ENCODE data around the gene ARX. TPM values are rescaled to one million over a fixed set of nuclear protein-coding genes. Genes with fewer than 3 reads are reported as not detected.

Gene ARX
- polyA plus RNA-seq, 1 of the 3 experiments (the other 2 are of a cell fraction), result not detected

DNA sequence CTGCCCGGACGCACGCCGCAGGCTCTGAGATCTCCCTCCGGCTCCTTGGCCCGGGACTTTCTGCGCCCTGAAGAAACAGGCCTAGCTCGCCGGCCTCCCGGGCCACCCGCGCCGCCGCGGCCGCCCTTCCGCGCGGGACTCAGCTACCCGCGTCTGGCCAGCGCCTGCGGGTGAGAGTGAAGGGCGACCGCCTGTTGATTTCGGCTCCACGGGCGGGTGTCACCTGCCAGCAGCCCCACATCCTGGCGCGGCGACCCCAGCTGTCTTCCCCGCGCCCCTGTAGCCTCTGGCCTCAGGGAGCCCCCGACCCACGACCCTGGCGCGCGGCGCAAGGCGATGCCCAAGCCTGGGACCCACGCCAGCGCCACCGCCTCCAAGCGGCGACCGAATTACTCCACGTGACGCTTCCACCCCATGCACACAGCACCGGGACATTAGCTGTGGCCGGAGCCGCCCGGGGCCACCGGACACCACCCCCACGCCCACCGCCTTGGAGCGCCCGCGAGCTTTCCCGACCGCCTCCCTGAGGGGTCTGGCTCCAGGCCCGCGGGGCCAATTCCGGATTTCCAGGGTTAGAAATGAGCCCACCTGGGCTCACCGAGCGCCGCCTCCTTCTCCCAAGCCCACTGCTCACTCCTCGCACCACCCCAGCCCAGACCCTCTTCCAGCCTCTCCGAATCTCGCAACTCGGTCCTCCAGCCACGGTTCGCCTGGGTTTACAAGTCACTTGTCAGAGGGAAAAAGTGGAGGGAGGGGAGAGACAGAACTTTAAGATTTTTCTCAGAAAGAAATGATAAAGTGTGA is 10.2 kb downstream of the ARX start (continued):
- TF ChIP-seq, protein P1, sequence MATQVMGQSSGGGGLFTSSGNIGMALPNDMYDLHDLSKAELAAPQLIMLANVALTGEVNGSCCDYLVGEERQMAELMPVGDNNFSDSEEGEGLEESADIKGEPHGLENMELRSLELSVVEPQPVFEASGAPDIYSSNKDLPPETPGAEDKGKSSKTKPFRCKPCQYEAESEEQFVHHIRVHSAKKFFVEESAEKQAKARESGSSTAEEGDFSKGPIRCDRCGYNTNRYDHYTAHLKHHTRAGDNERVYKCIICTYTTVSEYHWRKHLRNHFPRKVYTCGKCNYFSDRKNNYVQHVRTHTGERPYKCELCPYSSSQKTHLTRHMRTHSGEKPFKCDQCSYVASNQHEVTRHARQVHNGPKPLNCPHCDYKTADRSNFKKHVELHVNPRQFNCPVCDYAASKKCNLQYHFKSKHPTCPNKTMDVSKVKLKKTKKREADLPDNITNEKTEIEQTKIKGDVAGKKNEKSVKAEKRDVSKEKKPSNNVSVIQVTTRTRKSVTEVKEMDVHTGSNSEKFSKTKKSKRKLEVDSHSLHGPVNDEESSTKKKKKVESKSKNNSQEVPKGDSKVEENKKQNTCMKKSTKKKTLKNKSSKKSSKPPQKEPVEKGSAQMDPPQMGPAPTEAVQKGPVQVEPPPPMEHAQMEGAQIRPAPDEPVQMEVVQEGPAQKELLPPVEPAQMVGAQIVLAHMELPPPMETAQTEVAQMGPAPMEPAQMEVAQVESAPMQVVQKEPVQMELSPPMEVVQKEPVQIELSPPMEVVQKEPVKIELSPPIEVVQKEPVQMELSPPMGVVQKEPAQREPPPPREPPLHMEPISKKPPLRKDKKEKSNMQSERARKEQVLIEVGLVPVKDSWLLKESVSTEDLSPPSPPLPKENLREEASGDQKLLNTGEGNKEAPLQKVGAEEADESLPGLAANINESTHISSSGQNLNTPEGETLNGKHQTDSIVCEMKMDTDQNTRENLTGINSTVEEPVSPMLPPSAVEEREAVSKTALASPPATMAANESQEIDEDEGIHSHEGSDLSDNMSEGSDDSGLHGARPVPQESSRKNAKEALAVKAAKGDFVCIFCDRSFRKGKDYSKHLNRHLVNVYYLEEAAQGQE (IDR thresholded peaks at IDR 0.05; ENCODE audit: low read depth, low read length), result no peak
- TF ChIP-seq EP300 (IDR thresholded peaks at IDR 0.05; ENCODE audit: borderline replicate concordance in 1 of 2, low read depth in 1 of 2, low read length in 1 of 2), result no peak
- TF ChIP-seq MEF2A (IDR thresholded peaks at IDR 0.05; ENCODE audit: borderline replicate concordance, low read depth), result no peak
- no peak for TF ChIP-seq NRF1 (IDR thresholded peaks at IDR 0.05; ENCODE audit: low read depth, low read length)
- no peak for TF ChIP-seq GATA2 (CRISPR knock-in tag; IDR thresholded peaks at IDR 0.05)

DNA sequence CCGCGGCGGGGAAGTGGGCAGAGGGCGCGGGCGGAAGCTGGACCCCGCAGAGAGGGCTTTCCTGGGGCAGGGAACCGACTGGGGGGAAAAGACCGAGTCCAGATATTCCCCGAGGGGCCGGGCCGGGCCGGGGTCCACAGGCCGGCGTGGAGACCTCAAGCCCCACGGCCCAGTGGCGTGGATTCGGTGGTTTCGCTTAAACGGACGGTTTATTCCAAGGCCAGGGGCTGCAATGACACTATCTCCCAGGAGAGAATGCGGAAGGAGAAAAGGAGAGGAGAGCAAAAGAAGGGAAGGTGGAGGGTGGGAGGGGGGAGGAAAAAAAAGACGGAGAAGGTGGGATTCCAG is 10.8 kb downstream of the ARX start:
- Histone ChIP-seq H3K9ac (no peak overlapping the region), H3K4me3 (ENCODE audit: low read depth in 2 of 2, low read length in 1 of 2) (no peak overlapping the region), H3F3A (replicated peaks; ENCODE audit: insufficient read depth) (no peaks in the 10 kb centered on the region), H3K4me1 (ENCODE audit: control insufficient read depth in 1 of 2, insufficient read depth in 2 of 2, low read depth in 1 of 2, low read length in 1 of 2) (peaks cover 0 to 10% of the 10 kb centered on the region in 2 experiments; a peak in 2 of 4 replicates), H3K36me3 (replicated peaks in 1 of 2; ENCODE audit: control insufficient read depth in 1 of 2, insufficient read depth in 2 of 2, low read length in 1 of 2) (no peaks in the 10 kb centered on the region), H3K27me3 (ENCODE audit: insufficient read depth) (peaks cover 6% of the 10 kb centered on the region; the same call in 1 of the 2 replicates), H3K4me2 (no peak overlapping the region), H3K9me3 (no peaks in the 10 kb centered on the region), H3K79me2 (ENCODE audit: insufficient read depth) (no peaks in the 10 kb centered on the region), H3K27ac (ENCODE audit: low read depth in 2 of 2, low read length in 1 of 2) (no peak overlapping the region), H2AFZ (ENCODE audit: low read depth) (no peak overlapping the region), H3K9me2 (no peaks in the 10 kb centered on the region), H4K20me1 (ENCODE audit: insufficient read depth) (no peaks in the 10 kb centered on the region)
- no peak for DNase-seq
- CTCF ChIA-PET, result no interaction called here
- POLR2A ChIA-PET, result no interaction called here
- WGBS (ENCODE audit: low lambda C conversion rate), result 35% methylated on average over 12 of the region's 23 CpGs
- no peak for TF ChIP-seq RXRA (IDR thresholded peaks at IDR 0.05; ENCODE audit: borderline replicate concordance, low read depth)
- no peak for TF ChIP-seq SMC3 (IDR thresholded peaks at IDR 0.05; ENCODE audit: low read depth, low read length)
- TF ChIP-seq TEAD4 (IDR thresholded peaks at IDR 0.05; ENCODE audit: borderline replicate concordance, insufficient read depth), result no peak
- TF ChIP-seq, protein P2, sequence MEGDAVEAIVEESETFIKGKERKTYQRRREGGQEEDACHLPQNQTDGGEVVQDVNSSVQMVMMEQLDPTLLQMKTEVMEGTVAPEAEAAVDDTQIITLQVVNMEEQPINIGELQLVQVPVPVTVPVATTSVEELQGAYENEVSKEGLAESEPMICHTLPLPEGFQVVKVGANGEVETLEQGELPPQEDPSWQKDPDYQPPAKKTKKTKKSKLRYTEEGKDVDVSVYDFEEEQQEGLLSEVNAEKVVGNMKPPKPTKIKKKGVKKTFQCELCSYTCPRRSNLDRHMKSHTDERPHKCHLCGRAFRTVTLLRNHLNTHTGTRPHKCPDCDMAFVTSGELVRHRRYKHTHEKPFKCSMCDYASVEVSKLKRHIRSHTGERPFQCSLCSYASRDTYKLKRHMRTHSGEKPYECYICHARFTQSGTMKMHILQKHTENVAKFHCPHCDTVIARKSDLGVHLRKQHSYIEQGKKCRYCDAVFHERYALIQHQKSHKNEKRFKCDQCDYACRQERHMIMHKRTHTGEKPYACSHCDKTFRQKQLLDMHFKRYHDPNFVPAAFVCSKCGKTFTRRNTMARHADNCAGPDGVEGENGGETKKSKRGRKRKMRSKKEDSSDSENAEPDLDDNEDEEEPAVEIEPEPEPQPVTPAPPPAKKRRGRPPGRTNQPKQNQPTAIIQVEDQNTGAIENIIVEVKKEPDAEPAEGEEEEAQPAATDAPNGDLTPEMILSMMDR (IDR thresholded peaks at IDR 0.05), result no peak
- no peak for TF ChIP-seq GATA2 (CRISPR knock-in tag; IDR thresholded peaks at IDR 0.05)
- TF ChIP-seq, protein P3, sequence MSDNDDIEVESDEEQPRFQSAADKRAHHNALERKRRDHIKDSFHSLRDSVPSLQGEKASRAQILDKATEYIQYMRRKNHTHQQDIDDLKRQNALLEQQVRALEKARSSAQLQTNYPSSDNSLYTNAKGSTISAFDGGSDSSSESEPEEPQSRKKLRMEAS (IDR thresholded peaks at IDR 0.05; ENCODE audit: low read depth), result no peak
- TF ChIP-seq, protein P4, sequence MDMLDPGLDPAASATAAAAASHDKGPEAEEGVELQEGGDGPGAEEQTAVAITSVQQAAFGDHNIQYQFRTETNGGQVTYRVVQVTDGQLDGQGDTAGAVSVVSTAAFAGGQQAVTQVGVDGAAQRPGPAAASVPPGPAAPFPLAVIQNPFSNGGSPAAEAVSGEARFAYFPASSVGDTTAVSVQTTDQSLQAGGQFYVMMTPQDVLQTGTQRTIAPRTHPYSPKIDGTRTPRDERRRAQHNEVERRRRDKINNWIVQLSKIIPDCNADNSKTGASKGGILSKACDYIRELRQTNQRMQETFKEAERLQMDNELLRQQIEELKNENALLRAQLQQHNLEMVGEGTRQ (IDR thresholded peaks at IDR 0.05; ENCODE audit: borderline replicate concordance, low read depth, low read length), result no peak
- TF ChIP-seq RAD21 (IDR thresholded peaks at IDR 0.05; ENCODE audit: low read length), result no peak
- no peak for TF ChIP-seq EP300 (IDR thresholded peaks at IDR 0.05; ENCODE audit: borderline replicate concordance in 1 of 2, low read depth in 1 of 2, low read length in 1 of 2)
- TF ChIP-seq SIN3A (IDR thresholded peaks at IDR 0.05; ENCODE audit: borderline replicate concordance, low read depth, low read length), result no peak
- no peak for TF ChIP-seq NRF1 (IDR thresholded peaks at IDR 0.05; ENCODE audit: low read depth, low read length)
- TF ChIP-seq FOXJ3 (CRISPR knock-in tag; IDR thresholded peaks at IDR 0.05), result no peak
- no peak for TF ChIP-seq CHD2 (IDR thresholded peaks at IDR 0.05; ENCODE audit: low read length, partially characterized antibody)
- no peak for TF ChIP-seq TAF1 (IDR thresholded peaks at IDR 0.05; ENCODE audit: borderline replicate concordance, low read depth, low read length)
- TF ChIP-seq, protein P5, sequence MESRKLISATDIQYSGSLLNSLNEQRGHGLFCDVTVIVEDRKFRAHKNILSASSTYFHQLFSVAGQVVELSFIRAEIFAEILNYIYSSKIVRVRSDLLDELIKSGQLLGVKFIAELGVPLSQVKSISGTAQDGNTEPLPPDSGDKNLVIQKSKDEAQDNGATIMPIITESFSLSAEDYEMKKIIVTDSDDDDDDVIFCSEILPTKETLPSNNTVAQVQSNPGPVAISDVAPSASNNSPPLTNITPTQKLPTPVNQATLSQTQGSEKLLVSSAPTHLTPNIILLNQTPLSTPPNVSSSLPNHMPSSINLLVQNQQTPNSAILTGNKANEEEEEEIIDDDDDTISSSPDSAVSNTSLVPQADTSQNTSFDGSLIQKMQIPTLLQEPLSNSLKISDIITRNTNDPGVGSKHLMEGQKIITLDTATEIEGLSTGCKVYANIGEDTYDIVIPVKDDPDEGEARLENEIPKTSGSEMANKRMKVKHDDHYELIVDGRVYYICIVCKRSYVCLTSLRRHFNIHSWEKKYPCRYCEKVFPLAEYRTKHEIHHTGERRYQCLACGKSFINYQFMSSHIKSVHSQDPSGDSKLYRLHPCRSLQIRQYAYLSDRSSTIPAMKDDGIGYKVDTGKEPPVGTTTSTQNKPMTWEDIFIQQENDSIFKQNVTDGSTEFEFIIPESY (IDR thresholded peaks at IDR 0.05; ENCODE audit: borderline replicate concordance, low read depth), result no peak
- TF ChIP-seq EZH2phosphoT487 (IDR thresholded peaks at IDR 0.05; ENCODE audit: borderline replicate concordance, low read depth), result no peak
- TF ChIP-seq FOSL2 (IDR thresholded peaks at IDR 0.05; ENCODE audit: borderline replicate concordance, low read depth), result no peak

Measured in SK-N-SH (cell line).